ENCODE data around the gene NXT1. TPM values are rescaled to one million over a fixed set of nuclear protein-coding genes. Genes with fewer than 3 reads are reported as not detected.
"Not testable (repeated sequence)": the region's sequence is repeated elsewhere in the genome, so short reads cannot be mapped to it uniquely, and the experiment has no call there.

The NXT1 gene
- total RNA-seq, 1 donor from 2014 or later: 71.6 TPM

- TF ChIP-seq, protein P1, sequence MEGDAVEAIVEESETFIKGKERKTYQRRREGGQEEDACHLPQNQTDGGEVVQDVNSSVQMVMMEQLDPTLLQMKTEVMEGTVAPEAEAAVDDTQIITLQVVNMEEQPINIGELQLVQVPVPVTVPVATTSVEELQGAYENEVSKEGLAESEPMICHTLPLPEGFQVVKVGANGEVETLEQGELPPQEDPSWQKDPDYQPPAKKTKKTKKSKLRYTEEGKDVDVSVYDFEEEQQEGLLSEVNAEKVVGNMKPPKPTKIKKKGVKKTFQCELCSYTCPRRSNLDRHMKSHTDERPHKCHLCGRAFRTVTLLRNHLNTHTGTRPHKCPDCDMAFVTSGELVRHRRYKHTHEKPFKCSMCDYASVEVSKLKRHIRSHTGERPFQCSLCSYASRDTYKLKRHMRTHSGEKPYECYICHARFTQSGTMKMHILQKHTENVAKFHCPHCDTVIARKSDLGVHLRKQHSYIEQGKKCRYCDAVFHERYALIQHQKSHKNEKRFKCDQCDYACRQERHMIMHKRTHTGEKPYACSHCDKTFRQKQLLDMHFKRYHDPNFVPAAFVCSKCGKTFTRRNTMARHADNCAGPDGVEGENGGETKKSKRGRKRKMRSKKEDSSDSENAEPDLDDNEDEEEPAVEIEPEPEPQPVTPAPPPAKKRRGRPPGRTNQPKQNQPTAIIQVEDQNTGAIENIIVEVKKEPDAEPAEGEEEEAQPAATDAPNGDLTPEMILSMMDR (IDR thresholded peaks at IDR 0.05; ENCODE audit: insufficient read depth, low read length, poor library complexity, severe bottlenecking): no peak
- Histone ChIP-seq H3K4me3 (ENCODE audit: low read depth, low read length) (no peak overlapping the region), H3K27me3 (ENCODE audit: control insufficient read depth, insufficient read depth, low read length) (no peaks in the 10 kb centered on the region), H3K36me3 (ENCODE audit: control insufficient read depth, insufficient read depth, low read length) (no peaks in the 10 kb centered on the region)
- no peak for DNase-seq (ENCODE audit: low read depth)
Observed at GRCh38 chr20:23347791-23348190, 2.8 kb upstream of the NXT1 start.

DNA sequence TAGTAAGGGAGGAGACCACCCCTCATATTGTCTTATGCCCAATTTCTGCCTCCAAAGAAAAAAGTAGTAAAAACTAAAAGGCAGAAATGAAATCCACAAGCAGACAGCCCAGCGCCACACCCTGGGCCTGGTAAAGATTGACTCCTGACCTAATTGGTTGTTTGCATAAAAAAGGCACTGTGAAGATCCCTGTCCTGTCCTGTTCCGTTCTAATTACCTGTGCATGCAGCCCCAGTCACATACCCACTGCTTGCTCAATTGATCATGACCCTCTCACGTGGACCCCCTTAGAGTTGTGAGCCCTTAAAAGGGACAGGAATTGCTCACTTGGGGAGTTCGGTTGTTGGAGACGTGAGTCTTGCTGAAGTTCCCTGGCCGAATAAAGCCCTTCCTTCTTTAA lies 2.1 kb upstream of the NXT1 start:
- H3K4me3 ChIP-seq (ENCODE audit: low read depth, low read length); H3K27me3 ChIP-seq (ENCODE audit: control insufficient read depth, insufficient read depth, low read length); H3K36me3 ChIP-seq (ENCODE audit: control insufficient read depth, insufficient read depth, low read length); DNase-seq (ENCODE audit: low read depth): not testable (repeated sequence)

DNA sequence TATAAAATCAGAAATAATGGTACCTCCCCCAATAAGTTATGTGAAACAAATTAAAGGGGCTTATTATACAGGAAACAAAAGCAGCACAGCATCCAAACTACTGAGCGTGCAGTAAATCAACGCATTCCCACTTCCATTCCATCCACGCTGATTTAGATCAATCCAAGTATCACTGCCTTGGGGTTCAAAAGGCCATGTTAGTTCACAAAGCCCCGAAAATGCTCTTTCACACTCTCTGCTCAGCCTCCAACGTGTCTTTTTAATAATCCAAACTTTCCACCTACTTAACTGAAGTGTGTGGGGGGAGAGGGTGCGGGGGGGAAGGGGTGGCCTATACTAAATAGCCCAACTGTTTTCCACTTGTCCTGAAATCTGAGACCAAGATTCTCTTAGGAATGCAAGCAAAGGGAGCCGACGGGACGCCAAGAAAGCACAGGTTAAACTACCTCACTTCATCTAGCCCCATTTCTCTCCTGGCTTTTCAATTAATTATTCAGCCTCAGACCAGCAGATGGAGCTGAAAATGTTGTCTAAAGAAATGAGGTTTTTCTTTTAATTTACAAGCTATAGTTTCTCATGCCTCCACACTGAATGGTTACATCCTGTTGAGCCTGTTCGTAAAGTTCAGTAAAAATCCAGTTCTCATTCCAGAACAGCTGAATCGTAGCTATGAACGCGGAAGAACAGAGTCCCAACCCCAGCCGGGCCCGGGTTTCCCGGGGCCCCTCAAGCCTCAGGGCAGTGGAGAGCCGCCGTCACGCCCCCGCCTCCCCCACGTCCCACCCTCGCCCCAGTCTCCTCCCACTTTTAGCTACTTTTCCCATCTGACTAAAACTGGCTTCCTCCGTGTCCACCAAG lies 1.0 kb upstream of the NXT1 start:
- H3K27me3 ChIP-seq (ENCODE audit: control insufficient read depth, insufficient read depth, low read length): no peaks in the 10 kb centered on the region
- DNase-seq (ENCODE audit: low read depth): peak; percentile 26
- H3K36me3 ChIP-seq (ENCODE audit: control insufficient read depth, insufficient read depth, low read length): no peaks in the 10 kb centered on the region
- TF ChIP-seq, protein P1 (IDR thresholded peaks at IDR 0.05; ENCODE audit: insufficient read depth, low read length, poor library complexity, severe bottlenecking): peak; percentile 32
- peak overlapping the region; percentile 87 for H3K4me3 ChIP-seq (ENCODE audit: low read depth, low read length)

DNA sequence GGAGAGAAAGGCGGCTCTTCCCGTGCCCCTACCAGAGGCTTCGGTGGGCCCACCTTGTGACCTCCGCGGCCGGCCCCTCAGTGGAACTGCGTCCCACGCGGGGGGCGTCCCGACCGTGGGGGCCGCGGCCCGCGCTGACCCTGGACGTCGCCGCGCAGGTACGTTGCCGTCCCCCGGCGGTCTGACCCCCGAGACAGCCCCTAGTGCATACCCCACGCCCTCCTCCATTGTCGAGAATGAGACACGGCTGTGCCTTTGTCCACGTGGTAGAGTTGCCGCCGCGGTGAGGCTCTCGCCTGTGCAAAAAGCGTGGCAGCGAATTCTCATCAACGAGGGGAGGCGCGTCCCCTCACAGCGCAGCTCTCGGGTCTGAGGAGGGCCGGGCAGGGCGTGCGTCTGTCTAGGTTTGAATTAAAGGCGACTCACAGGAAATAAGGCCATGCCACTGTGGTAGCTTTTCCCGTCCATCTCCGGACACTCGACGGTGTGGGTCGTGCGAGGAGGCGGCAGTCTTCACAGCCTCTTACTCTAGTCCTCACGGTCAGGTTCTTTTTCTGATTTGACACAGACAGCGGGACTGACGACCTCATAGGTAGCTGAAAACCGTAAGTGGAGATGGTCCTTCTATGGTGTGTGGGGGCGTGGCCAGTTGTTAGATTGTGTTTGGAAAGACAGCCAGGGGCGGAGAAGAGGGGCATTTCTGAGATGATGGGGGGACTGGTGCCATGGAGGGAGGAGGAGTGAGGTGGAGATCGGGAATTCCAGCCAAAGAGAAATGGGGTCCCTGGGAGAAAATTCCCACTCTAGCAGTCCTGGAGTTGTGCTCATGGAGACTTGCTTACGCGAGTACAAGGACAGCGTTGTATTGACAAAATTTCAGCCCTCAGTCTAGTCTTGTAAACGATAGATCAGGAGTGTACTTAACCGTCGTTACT lies 580 bp downstream of the NXT1 start:
- peak overlapping the region; percentile 87 for H3K4me3 ChIP-seq (ENCODE audit: low read depth, low read length)
- no peaks in the 10 kb centered on the region for H3K27me3 ChIP-seq (ENCODE audit: control insufficient read depth, insufficient read depth, low read length)
- TF ChIP-seq, protein P1 (IDR thresholded peaks at IDR 0.05; ENCODE audit: insufficient read depth, low read length, poor library complexity, severe bottlenecking): no peak
- no peak for DNase-seq (ENCODE audit: low read depth)
- H3K36me3 ChIP-seq (ENCODE audit: control insufficient read depth, insufficient read depth, low read length): peaks cover under 1% of the 10 kb centered on the region

GRCh38 chr20:23356203-23356602 lies 5.6 kb downstream of the NXT1 start:
- no peak overlapping the region for H3K4me3 ChIP-seq (ENCODE audit: low read depth, low read length)
- TF ChIP-seq, protein P1 (IDR thresholded peaks at IDR 0.05; ENCODE audit: insufficient read depth, low read length, poor library complexity, severe bottlenecking): no peak
- H3K27me3 ChIP-seq (ENCODE audit: control insufficient read depth, insufficient read depth, low read length): no peaks in the 10 kb centered on the region
- no peak for DNase-seq (ENCODE audit: low read depth)
- peaks cover 2% of the 10 kb centered on the region for H3K36me3 ChIP-seq (ENCODE audit: control insufficient read depth, insufficient read depth, low read length)

Data from kidney epithelial cell (primary cell).